Activated CD8-positive, alpha-beta memory T cell treated with anti-CD3 and anti-CD28 coated beads, Interleukin-2, amount 10 ng/mL, durations not matched to agents 7 days and 5 days (primary cell): Measurements from ENCODE around the gene SEC24C. TPM values are rescaled to one million over a fixed set of nuclear protein-coding genes. Genes with fewer than 3 reads are reported as not detected.
A peak's percentile ranks its signal among the peaks of the same experiment; 100 is the strongest.
"Not testable (repeated sequence)": the region's sequence is repeated elsewhere in the genome, so short reads cannot be mapped to it uniquely, and the experiment has no call there.

Experiments
- ATAC-seq: fragments of 150-1000 bp; cut with Tn5 transposase; one replicate; pipeline ENCODE4 v1.10.0; 2021; ENCODE audit warnings: moderate library complexity
- CTCF ChIA-PET: fragments of 350-600 bp; sonication (Branson Sonifier 250); formaldehyde crosslinking; loops from one replicate; lab custom pipeline; 2021; ENCODE audit warnings: antibody characterized with exemption; lab: Charles Lee
- DNase-seq: peaks from one replicate; pipeline ENCODE4 v3.0.0-alpha.2; 2020
- H3K27ac Mint-ChIP-seq: one replicate; pipeline ENCODE4 v1.8.0; 2021; ENCODE audit warnings: mild to moderate bottlenecking, mixed read lengths
- H3K27me3 Mint-ChIP-seq: one replicate; pipeline ENCODE4 v1.8.0; 2021; ENCODE audit warnings: mixed read lengths
- H3K36me3 Mint-ChIP-seq: one replicate; pipeline ENCODE4 v1.8.0; 2021; ENCODE audit warnings: mild to moderate bottlenecking, mixed read lengths
- H3K4me1 Mint-ChIP-seq: one replicate; pipeline ENCODE4 v1.8.0; 2021; ENCODE audit warnings: mixed read lengths
- H3K4me3 Mint-ChIP-seq: one replicate; pipeline ENCODE4 v1.8.0; 2021; ENCODE audit warnings: mild to moderate bottlenecking, moderate library complexity, mixed read lengths
- H3K9me3 Mint-ChIP-seq: one replicate; pipeline ENCODE4 v1.8.0; 2022; ENCODE audit warnings: low read depth, mixed read lengths
- total RNA-seq, 2 experiments: library from RNA; stranded (reverse); gene quantifications; one replicate each; pipeline ENCODE4 v1.2.3, GENCODE V29; 2021

SEC24C gene
- total RNA-seq, 2 experiments from 2014 or later = 84.5 to 98.0 TPM

- H3K27ac Mint-ChIP-seq = peak within 1 kb of the TSS; percentile 97
- peak; percentile 73 for ATAC-seq
- peaks cover 51% of the 10 kb centered on the region for H3K4me1 Mint-ChIP-seq
- peak; percentile 96 for DNase-seq
- CTCF ChIA-PET = interaction anchor here (0.6 to 4.6 kb wide), 6 partner anchors 10 to 139 kb away, joined by 3 to 39 read pairs (median 4); partner anchors contain the start of gene SEC24C
- peak within 1 kb of the TSS; percentile 87 for H3K4me3 Mint-ChIP-seq
- peaks cover 16% of the 10 kb centered on the region for H3K36me3 Mint-ChIP-seq
- no peaks in the 10 kb centered on the region for H3K27me3 Mint-ChIP-seq
- H3K9me3 Mint-ChIP-seq = no peaks in the 10 kb centered on the region
These were observed 37.9 kb downstream of the SEC24C start, which contains the start of gene CHCHD1 for GRCh38 chr10:73781879-73782748. TSS of gene CHCHD1 (plus strand) at chr10:73782048. CDS start at chr10:73782076, 28 bp downstream.

- CTCF ChIA-PET = interaction anchor here (1.6 to 4.6 kb wide), 3 partner anchors 10 to 97 kb away, joined by 3 to 39 read pairs (median 11); a partner anchor contains a TSS
- Mint-ChIP-seq H3K27me3 (no peaks in the 10 kb centered on the region), H3K9me3 (no peaks in the 10 kb centered on the region), H3K36me3 (peaks cover 14% of the 10 kb centered on the region), H3K4me1 (peaks cover 51% of the 10 kb centered on the region), H3K4me3 (peak overlapping the region; percentile 87), H3K27ac (peak overlapping the region; percentile 97)
- no peak for ATAC-seq
- DNase-seq = no peak
These were observed 38.5 kb downstream of the SEC24C start for GRCh38 chr10:73782749-73783085.

DNA sequence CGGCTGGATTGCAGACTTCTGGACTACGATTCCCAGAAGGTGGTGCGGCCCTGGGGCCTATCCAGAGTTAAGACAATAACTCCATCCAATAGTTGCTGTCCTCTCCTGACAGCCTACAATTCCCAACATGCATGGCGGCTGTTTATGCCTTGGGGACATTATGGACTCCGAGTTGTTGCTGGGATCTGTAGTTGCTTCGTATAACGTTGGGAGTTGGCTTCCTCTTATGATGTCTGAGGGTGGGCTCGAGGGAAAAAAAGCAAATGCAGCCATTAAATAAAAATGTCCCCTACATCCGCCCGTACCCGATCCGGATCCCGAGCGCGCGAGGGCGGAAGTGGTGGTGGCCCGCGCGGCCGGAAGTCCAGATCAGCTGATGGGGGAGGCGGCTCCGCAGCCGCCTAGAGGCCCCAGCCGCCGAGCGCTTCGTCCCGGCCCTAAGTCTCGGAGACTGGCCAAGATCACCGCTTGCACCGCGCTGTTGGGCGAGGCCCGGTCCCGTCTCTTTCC, 41.1 kb downstream of the SEC24C start, which contains the start of gene ZSWIM8:
ZSWIM8 (plus strand) TSS at position 396 of the 510 bp plus-strand sequence. CDS start 273 bp downstream, outside the sequence.
- H3K27me3 Mint-ChIP-seq = no peaks in the 10 kb centered on the region
- DNase-seq = peak; percentile 93
- peak within 1 kb of the TSS; percentile 98 for H3K27ac Mint-ChIP-seq
- H3K9me3 Mint-ChIP-seq = no peaks in the 10 kb centered on the region
- peaks cover 45% of the 10 kb centered on the region for H3K4me1 Mint-ChIP-seq
- peaks cover 10% of the 10 kb centered on the region for H3K36me3 Mint-ChIP-seq
- peak; percentile 87 for ATAC-seq
- peak within 1 kb of the TSS; percentile 94 for H3K4me3 Mint-ChIP-seq
- CTCF ChIA-PET = interaction anchor here (1.6 to 1.8 kb wide), 2 partner anchors 10 to 20 kb away, joined by 4 to 5 read pairs; no protein-coding TSS in a partner anchor

DNA sequence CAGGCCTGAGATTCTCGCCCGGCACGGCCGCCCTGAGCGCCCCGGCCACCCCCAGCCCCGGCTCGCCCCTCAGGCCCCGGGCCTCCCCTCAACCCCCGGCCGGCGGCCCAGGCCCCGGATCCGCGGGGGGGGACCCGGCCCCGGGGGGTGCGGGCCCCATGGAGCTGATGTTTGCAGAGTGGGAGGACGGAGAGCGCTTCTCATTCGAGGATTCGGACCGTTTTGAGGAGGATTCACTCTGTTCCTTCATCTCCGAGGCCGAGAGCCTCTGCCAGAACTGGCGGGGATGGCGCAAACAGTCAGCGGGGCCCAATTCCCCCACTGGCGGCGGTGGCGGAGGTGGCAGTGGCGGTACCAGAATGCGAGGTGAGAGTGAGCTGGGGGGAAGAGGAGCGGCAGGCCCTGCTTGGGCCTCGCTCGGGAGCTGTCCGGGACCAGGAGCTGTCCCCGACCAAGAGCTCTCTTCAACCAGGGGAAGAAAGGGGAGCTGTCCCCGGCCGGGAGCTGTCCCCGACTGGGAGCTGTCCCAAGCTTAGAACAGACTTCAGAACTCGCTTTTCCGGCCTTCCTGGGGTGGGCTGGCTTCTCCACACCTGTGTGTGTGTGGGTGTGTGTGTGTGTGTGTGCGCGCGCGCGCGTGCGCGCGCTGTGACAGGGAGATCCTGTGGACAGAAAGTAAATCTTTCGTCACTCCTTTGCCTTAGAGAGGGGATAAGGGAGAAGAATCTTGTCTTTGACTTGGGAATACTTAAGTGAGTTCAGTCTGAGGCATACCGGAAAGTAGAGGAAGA, 41.7 kb downstream of the SEC24C start:
- peak overlapping the region; percentile 94 for H3K4me3 Mint-ChIP-seq
- ATAC-seq (peak; percentile 8), DNase-seq (peak; percentile 66)
- H3K9me3 Mint-ChIP-seq = no peaks in the 10 kb centered on the region
- H3K27ac Mint-ChIP-seq = peak overlapping the region; percentile 98
- no peaks in the 10 kb centered on the region for H3K27me3 Mint-ChIP-seq
- H3K36me3 Mint-ChIP-seq = peaks cover 13% of the 10 kb centered on the region
- CTCF ChIA-PET = interaction anchor here (0.8 to 1.8 kb wide), 3 partner anchors 11 to 45 kb away, joined by 4 to 5 read pairs (median 4); no protein-coding TSS in a partner anchor
- H3K4me1 Mint-ChIP-seq = peaks cover 39% of the 10 kb centered on the region

DNA sequence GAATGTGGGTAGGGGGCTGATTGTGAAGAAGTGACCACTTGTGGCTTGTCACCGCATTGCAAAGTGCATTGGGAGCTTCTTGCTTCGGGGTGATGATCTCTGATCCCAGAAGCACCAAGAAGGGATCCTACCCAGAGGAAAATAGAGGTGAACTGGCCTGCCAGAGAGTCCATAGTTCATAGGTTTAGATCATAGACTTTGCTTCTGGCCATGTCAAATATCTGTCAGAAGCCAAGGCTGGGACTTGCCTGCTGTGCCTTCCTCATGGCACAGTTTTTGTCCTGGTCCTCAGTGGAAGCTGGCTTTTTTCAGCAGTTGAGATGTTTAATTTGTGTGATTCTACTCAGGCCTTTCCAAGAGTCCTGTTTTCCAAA, 42.3 kb downstream of the SEC24C start:
- Mint-ChIP-seq H3K36me3 (peaks cover 17% of the 10 kb centered on the region), H3K4me1 (peaks cover 38% of the 10 kb centered on the region), H3K27me3 (no peaks in the 10 kb centered on the region), H3K9me3 (no peaks in the 10 kb centered on the region), H3K27ac (peak overlapping the region; percentile 84), H3K4me3 (peak overlapping the region; percentile 94)
- DNase-seq (no peak), ATAC-seq (no peak)
- CTCF ChIA-PET = interaction anchor here (0.8 to 1.8 kb wide), 3 partner anchors 11 to 45 kb away, joined by 4 to 5 read pairs (median 4); no protein-coding TSS in a partner anchor

DNA sequence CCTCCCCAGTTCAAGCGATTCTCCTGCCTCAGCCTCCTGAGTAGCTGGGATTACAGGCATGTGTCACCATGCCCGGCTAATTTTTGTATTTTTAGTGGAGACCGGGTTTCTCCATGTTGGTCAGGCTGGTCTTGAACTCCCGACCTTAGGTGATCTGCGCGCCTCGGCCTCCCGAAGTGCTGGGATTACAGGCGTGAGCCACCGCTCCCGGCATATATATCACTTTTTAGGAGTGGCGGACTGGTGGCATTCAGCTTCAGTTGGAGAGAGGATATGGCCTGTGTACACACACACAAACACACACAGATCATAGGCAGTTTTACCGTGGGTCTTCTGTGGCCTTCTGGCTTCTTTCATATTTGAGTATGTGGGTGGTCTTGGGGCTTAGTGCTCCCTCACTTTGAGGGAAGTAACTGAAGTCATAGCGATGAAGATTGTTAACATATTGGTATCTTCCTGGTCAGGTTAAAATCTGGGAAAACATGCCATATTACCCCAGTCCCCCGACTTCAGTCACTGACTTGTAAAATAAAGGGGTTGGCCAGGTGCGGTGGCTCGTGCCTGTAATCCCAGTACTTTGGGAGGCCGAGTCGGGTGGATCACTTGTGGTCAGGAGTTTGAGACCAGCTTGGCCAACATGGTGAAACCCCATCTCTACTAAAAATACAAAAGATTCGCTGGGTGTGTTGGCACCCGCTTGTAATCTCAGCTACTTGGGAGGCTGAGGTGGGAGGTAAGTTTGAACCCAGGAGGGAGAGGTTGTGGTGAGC, 43.0 kb downstream of the SEC24C start:
- not testable (repeated sequence) for H3K27me3 Mint-ChIP-seq, H3K9me3 Mint-ChIP-seq

GRCh38 chr10:73788864-73789658, 44.9 kb downstream of the SEC24C start:
- no peak overlapping the region for H3K27ac Mint-ChIP-seq
- DNase-seq (no peak), ATAC-seq (no peak)
- H3K36me3 Mint-ChIP-seq = peaks cover 18% of the 10 kb centered on the region
- no peak overlapping the region for H3K4me3 Mint-ChIP-seq
- peaks cover 24% of the 10 kb centered on the region for H3K4me1 Mint-ChIP-seq
- no peaks in the 10 kb centered on the region for H3K27me3 Mint-ChIP-seq
- CTCF ChIA-PET = interaction anchor here (0.9 to 1.3 kb wide), 2 partner anchors 16 to 91 kb away, joined by 3 to 4 read pairs; no protein-coding TSS in a partner anchor
- no peaks in the 10 kb centered on the region for H3K9me3 Mint-ChIP-seq

More for the DNA sequence above, 43.0 kb downstream of the SEC24C start:
- not testable (repeated sequence) for ATAC-seq, DNase-seq, H3K27ac Mint-ChIP-seq
- CTCF ChIA-PET = interaction anchor here (1.8 kb wide), 1 partner anchor 12 kb away, joined by 5 read pairs; no protein-coding TSS in a partner anchor
- H3K36me3 Mint-ChIP-seq = peaks cover 18% of the 10 kb centered on the region
- peaks cover 38% of the 10 kb centered on the region for H3K4me1 Mint-ChIP-seq
- peak overlapping the region; percentile 31 for H3K4me3 Mint-ChIP-seq

- H3K27me3 Mint-ChIP-seq = no peaks in the 10 kb centered on the region
- CTCF ChIA-PET = interaction anchor here (1.3 kb wide), 1 partner anchor 16 kb away, joined by 4 read pairs; no protein-coding TSS in a partner anchor
- H3K9me3 Mint-ChIP-seq = no peaks in the 10 kb centered on the region
- ATAC-seq (no peak), DNase-seq (no peak)
- no peak overlapping the region for H3K4me3 Mint-ChIP-seq
- peaks cover 22% of the 10 kb centered on the region for H3K36me3 Mint-ChIP-seq
- peaks cover 19% of the 10 kb centered on the region for H3K4me1 Mint-ChIP-seq
- H3K27ac Mint-ChIP-seq = no peak overlapping the region
These were observed 45.5 kb downstream of the SEC24C start for GRCh38 chr10:73789659-73790055.

- Mint-ChIP-seq H3K36me3 (peaks cover 27% of the 10 kb centered on the region), H3K27ac (no peak overlapping the region), H3K4me1 (peaks cover 15% of the 10 kb centered on the region), H3K27me3 (no peaks in the 10 kb centered on the region), H3K4me3 (no peak overlapping the region), H3K9me3 (no peaks in the 10 kb centered on the region)
- CTCF ChIA-PET = no interaction called here
- DNase-seq (no peak), ATAC-seq (no peak)
These were observed 46.9 kb downstream of the SEC24C start for GRCh38 chr10:73790886-73791625.

GRCh38 chr10:73791871-73792400, 47.8 kb downstream of the SEC24C start:
- Mint-ChIP-seq H3K27ac (no peak overlapping the region), H3K4me1 (peaks cover 8% of the 10 kb centered on the region), H3K36me3 (peaks cover 28% of the 10 kb centered on the region), H3K4me3 (no peak overlapping the region), H3K27me3 (no peaks in the 10 kb centered on the region), H3K9me3 (no peaks in the 10 kb centered on the region)
- DNase-seq = no peak
- ATAC-seq = no peak
- CTCF ChIA-PET = no interaction called here

GRCh38 chr10:73793456-73793855, 49.3 kb downstream of the SEC24C start:
- Mint-ChIP-seq H3K27ac (no peak overlapping the region), H3K27me3 (no peaks in the 10 kb centered on the region), H3K4me3 (no peak overlapping the region), H3K9me3 (no peaks in the 10 kb centered on the region), H3K36me3 (peaks cover 26% of the 10 kb centered on the region), H3K4me1 (no peaks in the 10 kb centered on the region)
- CTCF ChIA-PET = interaction anchor here (0.8 kb wide), 1 partner anchor 10 kb away, joined by 3 read pairs; no protein-coding TSS in a partner anchor
- DNase-seq (no peak), ATAC-seq (no peak)
